ENCODE data around the gene CORO2B.

GRCh38 chr15:68565234-68565633 is 13.6 kb upstream of the CORO2B start:
- TF ChIP-seq CTCF (IDR thresholded peaks at IDR 0.05) = no peak
- no peak for TF ChIP-seq POLR2A (IDR thresholded peaks at IDR 0.05)

Data from Peyer's patch (tissue), 4 donors.